Loucy (cell line): ENCODE results near the gene STX8.

Experiments
- CTCF ChIP-seq: fragments of 200-600 bp; sonication (generic); conservative IDR thresholded peaks from 2 replicates; pipeline ENCODE4 v1.5.1; 2014; ENCODE audit warnings: mild to moderate bottlenecking, antibody characterized with exemption, low read length
- EZH2phosphoT487 ChIP-seq: fragments of 200-600 bp; IDR thresholded peaks from 2 replicates; pipeline ENCODE4 v1.6.1; 2018; ENCODE audit warnings: antibody characterized with exemption, mild to moderate bottlenecking, moderate library complexity, borderline replicate concordance

- TF ChIP-seq CTCF (no peak), EZH2phosphoT487 (no peak)
Measured at GRCh38 chr17:9410737-9411136, 164.9 kb downstream of the STX8 start.
